Loucy (cell line): ENCODE results near the gene TPO.

Experiments used
- H2AFZ ChIP-seq: fragments of 200-600 bp; sonication (generic); 2 replicates; pipeline ENCODE4 v1.6.0; 2016; ENCODE audit warnings: antibody characterized with exemption, mild to moderate bottlenecking, low read length, moderate library complexity
- H3F3A ChIP-seq: fragments of 200-600 bp; 2 replicates; pipeline ENCODE4 v1.6.0; 2016; ENCODE audit warnings: antibody characterized with exemption, low read depth, mild to moderate bottlenecking
- H3K27me3 ChIP-seq: fragments of 200-600 bp; sonication (generic); 2 replicates; pipeline ENCODE4 v1.6.1; 2014; ENCODE audit warnings: low read length, mild to moderate bottlenecking; ENCODE audit not compliant: insufficient read depth, poor library complexity, severe bottlenecking
- H3K36me3 ChIP-seq: fragments of 200-600 bp; sonication (generic); 2 replicates; pipeline ENCODE4 v1.6.1; 2016; ENCODE audit warnings: low read length; ENCODE audit not compliant: insufficient read depth
- H3K4me1 ChIP-seq: fragments of 200-600 bp; sonication (generic); 2 replicates; pipeline ENCODE4 v1.5.1; 2014; ENCODE audit warnings: low read length, mild to moderate bottlenecking; ENCODE audit not compliant: insufficient read depth, poor library complexity, severe bottlenecking
- H3K4me2 ChIP-seq: fragments of 200-600 bp; sonication (generic); 2 replicates; pipeline ENCODE4 v1.6.0; 2014; ENCODE audit warnings: antibody characterized with exemption, low read length, low read depth, mild to moderate bottlenecking; ENCODE audit not compliant: poor library complexity, severe bottlenecking
- H3K4me3 ChIP-seq: fragments of 200-600 bp; sonication (generic); 2 replicates; pipeline ENCODE4 v1.5.1; 2014; ENCODE audit warnings: low read length, mild to moderate bottlenecking, mixed read lengths; ENCODE audit not compliant: poor library complexity, severe bottlenecking
- H3K79me2 ChIP-seq: fragments of 200-600 bp; sonication (generic); 2 replicates; pipeline ENCODE4 v1.6.1; 2014; ENCODE audit warnings: low read length; ENCODE audit not compliant: insufficient read depth
- H3K9ac ChIP-seq: fragments of 200-600 bp; sonication (generic); 2 replicates; pipeline ENCODE4 v1.6.0; 2014; ENCODE audit warnings: mild to moderate bottlenecking, low read depth, low read length, moderate library complexity; ENCODE audit not compliant: poor library complexity, severe bottlenecking
- H3K9me2 ChIP-seq: fragments of 200-600 bp; sonication (generic); replicated peaks from 2 replicates; pipeline ENCODE4 v1.6.1; 2016; ENCODE audit warnings: low read depth, low read length, mixed read lengths
- H3K9me3 ChIP-seq: fragments of 200-600 bp; sonication (generic); 2 replicates; pipeline ENCODE4 v1.6.1; 2014; ENCODE audit warnings: mild to moderate bottlenecking, antibody characterized with exemption, low read length, low read depth; ENCODE audit not compliant: insufficient read depth
- H4K20me1 ChIP-seq: fragments of 200-600 bp; sonication (generic); 2 replicates; pipeline ENCODE4 v1.6.0; 2014; ENCODE audit warnings: antibody characterized with exemption, low read length, mild to moderate bottlenecking; ENCODE audit not compliant: insufficient read depth, poor library complexity, severe bottlenecking
- EZH2phosphoT487 ChIP-seq: fragments of 200-600 bp; IDR thresholded peaks from 2 replicates; pipeline ENCODE4 v1.6.1; 2018; ENCODE audit warnings: antibody characterized with exemption, mild to moderate bottlenecking, moderate library complexity, borderline replicate concordance
- TF ChIP-seq, protein P1 (sequence below): fragments of 200-600 bp; sonication (generic); conservative IDR thresholded peaks from 2 replicates; pipeline ENCODE4 v1.5.1; 2014; ENCODE audit warnings: mild to moderate bottlenecking, antibody characterized with exemption, low read length

Gene TPO

DNA sequence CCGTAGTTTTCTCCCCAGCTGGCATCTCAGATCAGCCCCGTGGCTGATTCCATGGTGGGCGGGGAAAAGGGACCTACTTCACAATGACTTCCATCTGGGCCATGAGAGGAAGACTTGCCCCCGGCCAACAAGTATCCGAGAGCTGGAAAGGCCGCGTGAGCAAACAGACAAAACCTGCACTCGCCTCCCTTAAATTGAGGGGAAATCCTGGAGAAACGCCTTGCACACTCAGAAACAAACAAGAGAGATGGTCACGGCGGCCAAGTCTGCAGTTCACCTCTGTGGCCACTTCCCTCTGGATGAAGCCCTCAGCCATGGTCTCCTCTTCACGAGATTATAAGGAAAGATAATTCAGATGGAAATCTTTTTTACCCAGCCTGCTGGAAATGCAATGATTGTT is 39.4 kb upstream of the TPO start:
- no peak overlapping the region for H3K4me3 ChIP-seq
- no peak overlapping the region for H3K9ac ChIP-seq
- H3K9me3 ChIP-seq, result no peaks in the 10 kb centered on the region
- H3K27me3 ChIP-seq, result no peaks in the 10 kb centered on the region
- H3K79me2 ChIP-seq, result no peaks in the 10 kb centered on the region
- H4K20me1 ChIP-seq, result no peaks in the 10 kb centered on the region
- no peaks in the 10 kb centered on the region for H3K9me2 ChIP-seq
- no peaks in the 10 kb centered on the region for H3K36me3 ChIP-seq
- no peaks in the 10 kb centered on the region for H3F3A ChIP-seq
- peaks cover 4% of the 10 kb centered on the region for H3K4me1 ChIP-seq
- TF ChIP-seq, protein P1, sequence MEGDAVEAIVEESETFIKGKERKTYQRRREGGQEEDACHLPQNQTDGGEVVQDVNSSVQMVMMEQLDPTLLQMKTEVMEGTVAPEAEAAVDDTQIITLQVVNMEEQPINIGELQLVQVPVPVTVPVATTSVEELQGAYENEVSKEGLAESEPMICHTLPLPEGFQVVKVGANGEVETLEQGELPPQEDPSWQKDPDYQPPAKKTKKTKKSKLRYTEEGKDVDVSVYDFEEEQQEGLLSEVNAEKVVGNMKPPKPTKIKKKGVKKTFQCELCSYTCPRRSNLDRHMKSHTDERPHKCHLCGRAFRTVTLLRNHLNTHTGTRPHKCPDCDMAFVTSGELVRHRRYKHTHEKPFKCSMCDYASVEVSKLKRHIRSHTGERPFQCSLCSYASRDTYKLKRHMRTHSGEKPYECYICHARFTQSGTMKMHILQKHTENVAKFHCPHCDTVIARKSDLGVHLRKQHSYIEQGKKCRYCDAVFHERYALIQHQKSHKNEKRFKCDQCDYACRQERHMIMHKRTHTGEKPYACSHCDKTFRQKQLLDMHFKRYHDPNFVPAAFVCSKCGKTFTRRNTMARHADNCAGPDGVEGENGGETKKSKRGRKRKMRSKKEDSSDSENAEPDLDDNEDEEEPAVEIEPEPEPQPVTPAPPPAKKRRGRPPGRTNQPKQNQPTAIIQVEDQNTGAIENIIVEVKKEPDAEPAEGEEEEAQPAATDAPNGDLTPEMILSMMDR, result no peak
- no peak for TF ChIP-seq EZH2phosphoT487
- no peak overlapping the region for H2AFZ ChIP-seq
- no peak overlapping the region for H3K4me2 ChIP-seq

GRCh38 chr2:1374287-1374686 is 39.0 kb upstream of the TPO start:
- no peaks in the 10 kb centered on the region for H3K79me2 ChIP-seq
- no peak overlapping the region for H3K9ac ChIP-seq
- no peaks in the 10 kb centered on the region for H4K20me1 ChIP-seq
- H3K4me3 ChIP-seq, result no peak overlapping the region
- no peaks in the 10 kb centered on the region for H3K9me2 ChIP-seq
- H2AFZ ChIP-seq, result no peak overlapping the region
- TF ChIP-seq EZH2phosphoT487, result no peak
- TF ChIP-seq, protein P1, result no peak
- no peaks in the 10 kb centered on the region for H3K27me3 ChIP-seq
- peaks cover 4% of the 10 kb centered on the region for H3K4me1 ChIP-seq
- no peaks in the 10 kb centered on the region for H3K9me3 ChIP-seq
- H3K36me3 ChIP-seq, result no peaks in the 10 kb centered on the region
- H3F3A ChIP-seq, result no peaks in the 10 kb centered on the region
- no peak overlapping the region for H3K4me2 ChIP-seq

- no peaks in the 10 kb centered on the region for H3F3A ChIP-seq
- no peaks in the 10 kb centered on the region for H4K20me1 ChIP-seq
- no peak overlapping the region for H2AFZ ChIP-seq
- no peaks in the 10 kb centered on the region for H3K36me3 ChIP-seq
- peaks cover 4% of the 10 kb centered on the region for H3K4me1 ChIP-seq
- H3K9me2 ChIP-seq, result no peaks in the 10 kb centered on the region
- no peaks in the 10 kb centered on the region for H3K9me3 ChIP-seq
- no peaks in the 10 kb centered on the region for H3K79me2 ChIP-seq
- H3K9ac ChIP-seq, result no peak overlapping the region
- H3K27me3 ChIP-seq, result no peaks in the 10 kb centered on the region
- TF ChIP-seq, protein P1, result no peak
- no peak for TF ChIP-seq EZH2phosphoT487
- H3K4me2 ChIP-seq, result no peak overlapping the region
- H3K4me3 ChIP-seq, result no peak overlapping the region
These were observed 37.5 kb upstream of the TPO start for GRCh38 chr2:1375794-1376193.
